HG03378 (cell line): ENCODE results near the gene SOST.
"Not testable (repeated sequence)": the region's sequence is repeated elsewhere in the genome, so short reads cannot be mapped to it uniquely, and the experiment has no call there.

Source experiments
- ATAC-seq: cut with Tn5 transposase; IDR thresholded peaks from one replicate; pipeline ENCODE4 v1.9.1; 2021; ENCODE audit warnings: mild to moderate bottlenecking, moderate library complexity; ENCODE audit not compliant: unreplicated experiment

Gene SOST

GRCh38 chr17:43758497-43759174 lies at the start of gene SOST:
SOST (minus strand) TSS chr17:43758791; CDS start chr17:43758741, 50 bp downstream.
- no peak for ATAC-seq

GRCh38 chr17:43808076-43808475 lies 49.5 kb upstream of the SOST start:
- no peak for ATAC-seq

GRCh38 chr17:43805117-43805516 lies 46.5 kb upstream of the SOST start:
- ATAC-seq: no peak

- ATAC-seq: no peak
These were observed 45.2 kb upstream of the SOST start for GRCh38 chr17:43803758-43804157.

- ATAC-seq: no peak
These were observed 43.3 kb upstream of the SOST start for GRCh38 chr17:43801844-43802243.

GRCh38 chr17:43800736-43801135 lies 42.1 kb upstream of the SOST start:
- ATAC-seq: no peak

- ATAC-seq: no peak
These were observed 40.5 kb upstream of the SOST start for GRCh38 chr17:43799047-43799446.

- ATAC-seq: not testable (repeated sequence)
These were observed 39.4 kb upstream of the SOST start for GRCh38 chr17:43798024-43798423.

- ATAC-seq: not testable (repeated sequence)
These were observed 34.1 kb upstream of the SOST start for GRCh38 chr17:43792668-43793067.

GRCh38 chr17:43791589-43791988 lies 33.0 kb upstream of the SOST start:
- no peak for ATAC-seq

- no peak for ATAC-seq
These were observed 31.8 kb upstream of the SOST start for GRCh38 chr17:43790311-43790940.

- no peak for ATAC-seq
These were observed 30.9 kb upstream of the SOST start for GRCh38 chr17:43789482-43789881.

GRCh38 chr17:43788540-43788939 lies 29.9 kb upstream of the SOST start:
- no peak for ATAC-seq

GRCh38 chr17:43787728-43788127 lies 29.1 kb upstream of the SOST start:
- no peak for ATAC-seq

- no peak for ATAC-seq
These were observed 26.1 kb upstream of the SOST start for GRCh38 chr17:43784628-43785101.

- ATAC-seq: no peak
These were observed 25.5 kb upstream of the SOST start for GRCh38 chr17:43784068-43784467.

GRCh38 chr17:43782913-43783680 lies 24.5 kb upstream of the SOST start:
- ATAC-seq: no peak

GRCh38 chr17:43780135-43780534 lies 21.5 kb upstream of the SOST start, which contains the start of gene CFAP97D1:
CFAP97D1 (plus strand) TSS chr17:43780435; CDS start chr17:43780463, 28 bp downstream.
- no peak for ATAC-seq

GRCh38 chr17:43779145-43780125 lies 20.8 kb upstream of the SOST start:
- no peak for ATAC-seq

- ATAC-seq: no peak
These were observed 19.9 kb upstream of the SOST start, which contains the start of gene DUSP3 for GRCh38 chr17:43778337-43779144. DUSP3 (minus strand) TSS chr17:43778977; CDS start chr17:43778924, 53 bp downstream.
